ENCODE results near the gene CCL19.

DNA sequence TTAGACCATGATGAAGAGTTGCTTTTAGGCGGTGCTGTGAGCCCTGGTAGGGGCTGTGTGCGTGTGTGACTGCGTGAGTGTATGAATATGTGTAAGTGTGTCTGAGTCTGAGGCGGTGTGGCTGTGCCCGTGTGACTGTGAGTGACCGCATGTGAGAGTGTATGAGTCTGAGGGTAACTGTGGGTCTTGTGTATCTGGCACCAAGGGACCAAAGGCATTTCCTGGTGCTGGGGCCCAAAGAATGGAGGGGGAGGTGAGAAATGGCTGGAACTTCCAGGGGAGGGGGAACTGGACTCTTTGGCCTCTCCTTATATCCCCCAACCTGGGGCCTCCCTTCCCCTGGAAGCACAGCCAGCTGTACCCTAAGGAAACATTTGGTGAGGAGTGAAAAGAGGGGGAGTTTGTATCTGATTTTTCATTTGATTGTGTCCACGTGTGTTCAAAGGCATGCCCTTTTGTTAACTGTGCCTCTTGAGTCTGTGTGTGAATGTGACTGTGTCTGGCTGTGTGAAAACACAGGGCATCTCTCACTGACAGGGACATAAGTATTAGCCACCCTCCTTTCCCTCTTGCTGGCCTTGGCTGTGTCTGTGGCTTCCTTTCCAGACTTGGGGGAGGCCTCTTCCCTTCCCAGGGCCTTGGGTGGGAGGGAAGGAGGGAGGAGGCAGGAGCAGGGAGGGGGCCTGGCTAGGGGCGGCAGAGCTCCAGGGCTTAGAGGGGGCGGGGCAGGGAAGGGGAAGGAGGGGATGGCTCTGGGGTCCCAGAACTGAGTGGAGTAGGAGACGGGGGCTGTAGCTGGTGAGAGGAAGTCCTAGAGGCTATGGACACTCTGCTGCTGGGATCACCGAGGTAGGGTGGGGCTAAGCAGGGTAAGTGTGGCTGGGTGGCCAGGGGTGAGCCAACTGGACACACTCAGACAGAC is 37.7 kb downstream of the CCL19 start:
- TF ChIP-seq EP300 (IDR thresholded peaks at IDR 0.05; ENCODE audit: borderline replicate concordance in 1 of 2, low read depth in 1 of 2, low read length in 1 of 2) = no peak
- TF ChIP-seq, protein P1, sequence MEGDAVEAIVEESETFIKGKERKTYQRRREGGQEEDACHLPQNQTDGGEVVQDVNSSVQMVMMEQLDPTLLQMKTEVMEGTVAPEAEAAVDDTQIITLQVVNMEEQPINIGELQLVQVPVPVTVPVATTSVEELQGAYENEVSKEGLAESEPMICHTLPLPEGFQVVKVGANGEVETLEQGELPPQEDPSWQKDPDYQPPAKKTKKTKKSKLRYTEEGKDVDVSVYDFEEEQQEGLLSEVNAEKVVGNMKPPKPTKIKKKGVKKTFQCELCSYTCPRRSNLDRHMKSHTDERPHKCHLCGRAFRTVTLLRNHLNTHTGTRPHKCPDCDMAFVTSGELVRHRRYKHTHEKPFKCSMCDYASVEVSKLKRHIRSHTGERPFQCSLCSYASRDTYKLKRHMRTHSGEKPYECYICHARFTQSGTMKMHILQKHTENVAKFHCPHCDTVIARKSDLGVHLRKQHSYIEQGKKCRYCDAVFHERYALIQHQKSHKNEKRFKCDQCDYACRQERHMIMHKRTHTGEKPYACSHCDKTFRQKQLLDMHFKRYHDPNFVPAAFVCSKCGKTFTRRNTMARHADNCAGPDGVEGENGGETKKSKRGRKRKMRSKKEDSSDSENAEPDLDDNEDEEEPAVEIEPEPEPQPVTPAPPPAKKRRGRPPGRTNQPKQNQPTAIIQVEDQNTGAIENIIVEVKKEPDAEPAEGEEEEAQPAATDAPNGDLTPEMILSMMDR (IDR thresholded peaks at IDR 0.05) = no peak
- TF ChIP-seq, protein P2, sequence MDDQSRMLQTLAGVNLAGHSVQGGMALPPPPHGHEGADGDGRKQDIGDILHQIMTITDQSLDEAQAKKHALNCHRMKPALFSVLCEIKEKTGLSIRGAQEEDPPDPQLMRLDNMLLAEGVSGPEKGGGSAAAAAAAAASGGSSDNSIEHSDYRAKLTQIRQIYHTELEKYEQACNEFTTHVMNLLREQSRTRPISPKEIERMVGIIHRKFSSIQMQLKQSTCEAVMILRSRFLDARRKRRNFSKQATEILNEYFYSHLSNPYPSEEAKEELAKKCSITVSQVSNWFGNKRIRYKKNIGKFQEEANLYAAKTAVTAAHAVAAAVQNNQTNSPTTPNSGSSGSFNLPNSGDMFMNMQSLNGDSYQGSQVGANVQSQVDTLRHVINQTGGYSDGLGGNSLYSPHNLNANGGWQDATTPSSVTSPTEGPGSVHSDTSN (IDR thresholded peaks at IDR 0.05) = no peak
- TF ChIP-seq YY1 (IDR thresholded peaks at IDR 0.05; ENCODE audit: low read depth) = no peak
- TF ChIP-seq GABPA (IDR thresholded peaks at IDR 0.05; ENCODE audit: low read depth) = no peak
- TF ChIP-seq TAF1 (IDR thresholded peaks at IDR 0.05; ENCODE audit: borderline replicate concordance, low read depth, low read length) = 0 out of 2 replicates have a peak, but pooled peaks have one; percentile 8
- no peak for TF ChIP-seq MEF2A (IDR thresholded peaks at IDR 0.05; ENCODE audit: borderline replicate concordance, low read depth)
- no peak for TF ChIP-seq POLR2AphosphoS5 (IDR thresholded peaks at IDR 0.05; ENCODE audit: low read depth, low read length)
- no peak for TF ChIP-seq TCF12 (IDR thresholded peaks at IDR 0.05)
- TF ChIP-seq RFX5 (IDR thresholded peaks at IDR 0.05; ENCODE audit: low read length) = no peak
- TF ChIP-seq FOSL2 (IDR thresholded peaks at IDR 0.05; ENCODE audit: borderline replicate concordance, low read depth) = no peak
- TF ChIP-seq, protein P3, sequence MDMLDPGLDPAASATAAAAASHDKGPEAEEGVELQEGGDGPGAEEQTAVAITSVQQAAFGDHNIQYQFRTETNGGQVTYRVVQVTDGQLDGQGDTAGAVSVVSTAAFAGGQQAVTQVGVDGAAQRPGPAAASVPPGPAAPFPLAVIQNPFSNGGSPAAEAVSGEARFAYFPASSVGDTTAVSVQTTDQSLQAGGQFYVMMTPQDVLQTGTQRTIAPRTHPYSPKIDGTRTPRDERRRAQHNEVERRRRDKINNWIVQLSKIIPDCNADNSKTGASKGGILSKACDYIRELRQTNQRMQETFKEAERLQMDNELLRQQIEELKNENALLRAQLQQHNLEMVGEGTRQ (IDR thresholded peaks at IDR 0.05; ENCODE audit: borderline replicate concordance, low read depth, low read length) = no peak
- TF ChIP-seq, protein P4, sequence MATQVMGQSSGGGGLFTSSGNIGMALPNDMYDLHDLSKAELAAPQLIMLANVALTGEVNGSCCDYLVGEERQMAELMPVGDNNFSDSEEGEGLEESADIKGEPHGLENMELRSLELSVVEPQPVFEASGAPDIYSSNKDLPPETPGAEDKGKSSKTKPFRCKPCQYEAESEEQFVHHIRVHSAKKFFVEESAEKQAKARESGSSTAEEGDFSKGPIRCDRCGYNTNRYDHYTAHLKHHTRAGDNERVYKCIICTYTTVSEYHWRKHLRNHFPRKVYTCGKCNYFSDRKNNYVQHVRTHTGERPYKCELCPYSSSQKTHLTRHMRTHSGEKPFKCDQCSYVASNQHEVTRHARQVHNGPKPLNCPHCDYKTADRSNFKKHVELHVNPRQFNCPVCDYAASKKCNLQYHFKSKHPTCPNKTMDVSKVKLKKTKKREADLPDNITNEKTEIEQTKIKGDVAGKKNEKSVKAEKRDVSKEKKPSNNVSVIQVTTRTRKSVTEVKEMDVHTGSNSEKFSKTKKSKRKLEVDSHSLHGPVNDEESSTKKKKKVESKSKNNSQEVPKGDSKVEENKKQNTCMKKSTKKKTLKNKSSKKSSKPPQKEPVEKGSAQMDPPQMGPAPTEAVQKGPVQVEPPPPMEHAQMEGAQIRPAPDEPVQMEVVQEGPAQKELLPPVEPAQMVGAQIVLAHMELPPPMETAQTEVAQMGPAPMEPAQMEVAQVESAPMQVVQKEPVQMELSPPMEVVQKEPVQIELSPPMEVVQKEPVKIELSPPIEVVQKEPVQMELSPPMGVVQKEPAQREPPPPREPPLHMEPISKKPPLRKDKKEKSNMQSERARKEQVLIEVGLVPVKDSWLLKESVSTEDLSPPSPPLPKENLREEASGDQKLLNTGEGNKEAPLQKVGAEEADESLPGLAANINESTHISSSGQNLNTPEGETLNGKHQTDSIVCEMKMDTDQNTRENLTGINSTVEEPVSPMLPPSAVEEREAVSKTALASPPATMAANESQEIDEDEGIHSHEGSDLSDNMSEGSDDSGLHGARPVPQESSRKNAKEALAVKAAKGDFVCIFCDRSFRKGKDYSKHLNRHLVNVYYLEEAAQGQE (IDR thresholded peaks at IDR 0.05; ENCODE audit: low read depth, low read length) = no peak

Data from SK-N-SH (cell line).